ENCODE results near the gene RHOT2.

Gene RHOT2

DNA sequence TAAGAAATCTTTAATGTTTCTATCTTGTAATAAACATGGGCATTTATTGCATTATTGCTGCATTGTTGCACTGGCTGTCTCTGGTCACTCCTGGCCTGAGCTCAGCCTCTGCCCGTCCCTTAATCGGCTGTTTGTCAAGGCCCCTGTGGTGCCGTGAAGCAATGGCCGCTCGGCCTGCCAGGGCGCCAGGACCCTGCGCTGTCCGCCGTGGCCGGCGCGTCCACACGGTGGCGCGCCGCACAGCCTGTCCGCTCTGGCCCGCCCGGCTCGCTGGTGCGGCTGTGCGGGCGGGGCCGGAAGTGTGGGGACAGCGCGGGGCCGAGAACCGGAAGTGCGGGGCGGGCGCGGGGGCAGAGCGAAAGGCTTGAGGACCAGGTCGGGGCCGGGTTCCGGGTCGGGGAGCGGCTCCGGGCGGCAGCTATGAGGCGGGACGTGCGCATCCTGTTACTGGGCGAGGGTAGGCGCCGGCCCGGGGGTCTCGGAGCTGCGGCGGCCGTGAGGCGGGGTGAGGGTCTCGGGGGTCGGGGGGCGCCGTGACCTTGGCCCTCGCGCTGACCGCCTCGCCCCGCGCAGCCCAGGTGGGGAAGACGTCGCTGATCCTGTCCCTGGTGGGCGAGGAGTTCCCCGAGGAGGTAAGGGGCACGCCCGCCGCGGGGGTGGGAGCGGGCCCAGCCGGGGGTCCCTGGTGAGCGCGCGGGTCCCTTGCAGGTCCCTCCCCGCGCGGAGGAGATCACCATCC is at the start of gene RHOT2:
Gene RHOT2 (plus strand): TSS at position 353 of the 739 bp plus-strand sequence. CDS start 68 bp downstream, at position 421.
- peaks cover 17% of the 10 kb centered on the region for H3K4me1 ChIP-seq (ENCODE audit: insufficient read depth, low read length)
- peak within 1 kb of the TSS; percentile 85 for H3K27ac ChIP-seq (ENCODE audit: low read depth, low read length)
- H3K9me3 ChIP-seq (ENCODE audit: low read length): no peaks in the 10 kb centered on the region
- H3K27me3 ChIP-seq (ENCODE audit: control insufficient read depth in 1 of 2, insufficient read depth in 2 of 2, low read length in 2 of 2): no peaks in the 10 kb centered on the region
- peak within 1 kb of the TSS; percentile 63 to 89 for H3K4me3 ChIP-seq (ENCODE audit: low read depth in 1 of 2, low read length in 2 of 2)
- H3K9ac ChIP-seq (ENCODE audit: low read length): peak within 1 kb of the TSS; percentile 57
- H3K36me3 ChIP-seq (ENCODE audit: insufficient read depth, low read length): peaks cover 30% of the 10 kb centered on the region

DNA sequence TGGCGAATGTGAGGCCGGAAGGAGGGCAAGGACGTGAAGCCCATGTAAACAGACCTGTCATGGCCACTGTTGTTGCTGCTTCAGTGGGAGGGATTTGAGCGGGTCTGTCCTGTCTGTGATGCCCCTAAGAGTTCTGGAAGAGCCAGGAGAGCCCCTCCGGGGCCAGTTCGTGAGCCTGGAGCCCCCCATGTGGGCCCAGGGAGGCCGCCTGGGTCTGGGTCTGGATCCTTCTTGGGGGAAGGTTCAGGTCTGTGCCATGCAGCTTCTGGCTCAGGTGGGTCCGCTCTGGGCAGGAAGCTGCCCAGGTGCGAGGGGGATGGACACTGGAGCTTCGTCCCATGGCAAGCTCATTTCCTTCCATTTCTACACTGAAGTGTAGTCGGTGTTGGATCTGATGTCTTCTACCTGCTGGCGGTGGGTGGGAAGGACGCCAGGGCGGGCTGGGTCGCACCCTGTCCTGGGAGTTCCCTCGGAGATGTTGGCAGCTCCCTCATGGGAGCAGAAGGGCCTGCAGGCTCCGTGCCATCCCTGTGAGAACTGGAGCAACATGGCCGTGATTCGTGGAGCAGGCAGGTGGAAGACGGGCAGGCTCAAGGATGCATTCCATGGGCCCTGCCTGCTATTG is 48.3 kb upstream of the RHOT2 start:
- Histone ChIP-seq H3K4me1 (ENCODE audit: insufficient read depth, low read length) (peaks cover 4% of the 10 kb centered on the region), H3K9ac (ENCODE audit: low read length) (no peak overlapping the region), H3K9me3 (ENCODE audit: low read length) (no peaks in the 10 kb centered on the region), H3K27ac (ENCODE audit: low read depth, low read length) (no peak overlapping the region), H3K27me3 (ENCODE audit: control insufficient read depth in 1 of 2, insufficient read depth in 2 of 2, low read length in 2 of 2) (no peaks in the 10 kb centered on the region), H3K4me3 (ENCODE audit: low read depth in 1 of 2, low read length in 2 of 2) (no peak overlapping the region), H3K36me3 (ENCODE audit: insufficient read depth, low read length) (no peaks in the 10 kb centered on the region)

DNA sequence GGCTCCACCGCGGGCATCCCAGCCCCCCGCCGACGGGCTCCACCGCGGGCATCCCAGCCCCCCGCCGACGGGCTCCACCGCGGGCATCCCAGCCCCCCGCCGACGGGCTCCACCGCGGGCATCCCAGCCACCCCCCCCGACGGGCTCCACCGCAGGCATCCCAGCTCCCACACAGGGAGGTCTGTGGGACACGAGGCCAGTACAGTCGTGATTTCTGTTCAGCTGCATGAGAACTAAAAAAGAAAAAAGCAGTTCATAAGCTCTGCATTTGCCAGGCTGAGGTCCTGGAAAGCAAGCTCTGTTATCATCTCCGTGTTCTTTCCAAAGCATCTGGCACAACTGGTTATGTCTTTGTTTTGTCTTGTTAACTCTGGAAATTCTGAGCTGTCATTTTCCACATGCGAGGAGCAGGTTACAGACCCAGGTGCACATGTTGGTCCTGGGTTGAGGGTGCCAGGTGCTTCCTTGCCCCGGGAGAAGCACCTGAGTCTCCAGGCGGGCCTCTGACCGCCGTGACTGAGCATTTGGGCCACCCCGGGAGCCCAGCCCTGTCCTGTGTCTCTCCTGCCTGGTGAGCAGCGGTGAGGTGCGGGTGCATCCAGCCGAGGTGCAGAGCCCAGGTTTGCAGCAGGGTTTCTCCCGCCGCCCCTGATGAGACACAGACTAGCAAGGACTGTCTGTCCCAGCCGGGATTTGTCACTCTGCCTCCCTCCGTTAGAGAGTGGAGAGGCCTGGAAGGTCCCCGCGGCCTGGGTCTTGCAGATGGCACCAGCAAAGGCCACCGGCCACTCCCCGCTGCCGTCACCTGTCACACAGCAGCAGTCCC is 47.0 kb upstream of the RHOT2 start:
- Histone ChIP-seq H3K9me3 (ENCODE audit: low read length) (no peaks in the 10 kb centered on the region), H3K36me3 (ENCODE audit: insufficient read depth, low read length) (no peaks in the 10 kb centered on the region), H3K27ac (ENCODE audit: low read depth, low read length) (no peak overlapping the region), H3K9ac (ENCODE audit: low read length) (no peak overlapping the region), H3K4me3 (ENCODE audit: low read depth in 1 of 2, low read length in 2 of 2) (no peak overlapping the region), H3K4me1 (ENCODE audit: insufficient read depth, low read length) (peaks cover 4% of the 10 kb centered on the region), H3K27me3 (ENCODE audit: control insufficient read depth in 1 of 2, insufficient read depth in 2 of 2, low read length in 2 of 2) (no peaks in the 10 kb centered on the region)

DNA sequence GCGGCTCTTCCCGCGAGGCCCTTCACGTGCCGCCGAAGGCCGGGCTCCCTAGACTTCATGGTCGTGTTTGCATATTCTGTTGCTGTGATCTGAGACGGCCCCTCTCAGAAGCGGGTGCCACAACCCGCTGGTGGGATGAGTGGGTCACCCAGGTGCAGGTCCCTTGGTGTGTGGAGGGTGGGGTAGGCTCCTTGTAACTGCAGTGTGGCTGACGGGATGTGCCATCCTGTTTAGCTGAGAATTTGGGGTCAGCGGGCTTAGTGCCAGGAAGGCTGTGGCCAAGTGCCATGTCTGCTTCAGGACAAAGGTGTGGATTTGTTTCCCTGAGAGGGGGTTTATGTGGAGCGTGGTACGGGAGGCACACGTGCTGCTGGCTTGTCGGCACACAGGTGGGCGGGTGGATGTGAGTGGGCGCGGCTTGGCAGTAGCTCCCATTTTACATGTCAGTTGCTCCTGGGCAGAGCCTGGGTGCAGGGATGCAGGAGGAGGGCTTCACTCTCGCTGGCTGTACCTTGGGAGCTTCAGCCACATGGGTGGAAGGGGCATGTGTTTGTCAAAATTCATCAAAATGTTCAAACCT is 46.3 kb upstream of the RHOT2 start:
- H3K36me3 ChIP-seq (ENCODE audit: insufficient read depth, low read length): no peaks in the 10 kb centered on the region
- H3K4me3 ChIP-seq (ENCODE audit: low read depth in 1 of 2, low read length in 2 of 2): no peak overlapping the region
- H3K27me3 ChIP-seq (ENCODE audit: control insufficient read depth in 1 of 2, insufficient read depth in 2 of 2, low read length in 2 of 2): no peaks in the 10 kb centered on the region
- H3K27ac ChIP-seq (ENCODE audit: low read depth, low read length): no peak overlapping the region
- peaks cover 4% of the 10 kb centered on the region for H3K4me1 ChIP-seq (ENCODE audit: insufficient read depth, low read length)
- H3K9ac ChIP-seq (ENCODE audit: low read length): no peak overlapping the region
- H3K9me3 ChIP-seq (ENCODE audit: low read length): no peaks in the 10 kb centered on the region

DNA sequence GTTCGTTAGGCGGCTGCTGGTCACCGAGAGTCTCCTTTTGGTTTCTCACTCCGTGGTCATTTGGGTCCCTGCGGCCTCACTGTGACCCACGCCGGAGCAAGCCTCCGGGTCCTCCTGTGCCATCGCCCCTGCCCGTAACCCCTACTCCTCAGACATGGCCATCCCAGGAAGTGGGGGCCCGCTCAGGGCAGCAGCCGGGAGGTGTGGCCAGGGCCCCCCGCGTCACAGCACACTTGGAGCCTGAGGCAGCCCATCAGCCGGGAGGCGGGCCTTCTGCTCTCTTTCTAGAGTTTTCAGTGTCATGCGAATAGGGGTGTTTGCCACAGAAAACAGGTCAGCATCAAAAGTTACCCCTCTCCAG is 45.0 kb upstream of the RHOT2 start:
- H3K4me3 ChIP-seq (ENCODE audit: low read depth in 1 of 2, low read length in 2 of 2): no peak overlapping the region
- H3K4me1 ChIP-seq (ENCODE audit: insufficient read depth, low read length): peaks cover 4% of the 10 kb centered on the region
- H3K36me3 ChIP-seq (ENCODE audit: insufficient read depth, low read length): no peaks in the 10 kb centered on the region
- H3K9ac ChIP-seq (ENCODE audit: low read length): no peak overlapping the region
- H3K27me3 ChIP-seq (ENCODE audit: control insufficient read depth in 1 of 2, insufficient read depth in 2 of 2, low read length in 2 of 2): no peaks in the 10 kb centered on the region
- no peaks in the 10 kb centered on the region for H3K9me3 ChIP-seq (ENCODE audit: low read length)
- no peak overlapping the region for H3K27ac ChIP-seq (ENCODE audit: low read depth, low read length)

DNA sequence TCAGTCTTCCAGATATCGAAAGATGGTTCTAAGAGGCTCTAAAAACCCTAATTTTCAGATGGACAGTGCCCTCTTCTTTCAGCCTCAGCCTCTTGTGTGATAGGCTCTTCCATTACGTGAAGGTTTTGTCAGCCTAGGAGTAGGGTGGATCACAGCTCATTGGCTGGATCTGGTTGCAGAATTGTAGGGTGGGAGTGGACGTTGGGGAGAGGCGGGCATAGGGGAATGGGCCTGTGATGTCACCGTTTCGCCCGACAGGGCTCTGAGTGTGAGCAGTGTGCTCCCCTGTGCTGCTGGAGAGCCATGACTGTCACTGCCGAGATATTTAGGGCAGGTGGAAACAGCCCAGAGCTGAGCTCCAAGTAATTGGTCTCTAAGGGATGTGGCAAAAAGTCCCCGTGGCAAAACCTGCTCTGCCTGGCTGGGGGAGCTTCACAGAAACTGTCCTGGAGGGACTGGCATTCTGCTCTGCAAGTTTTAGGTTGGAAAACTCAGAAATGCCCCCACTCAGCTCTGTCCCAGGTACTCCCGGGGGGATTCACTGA is 43.3 kb upstream of the RHOT2 start:
- no peak overlapping the region for H3K9ac ChIP-seq (ENCODE audit: low read length)
- no peaks in the 10 kb centered on the region for H3K9me3 ChIP-seq (ENCODE audit: low read length)
- H3K27ac ChIP-seq (ENCODE audit: low read depth, low read length): no peak overlapping the region
- H3K36me3 ChIP-seq (ENCODE audit: insufficient read depth, low read length): no peaks in the 10 kb centered on the region
- no peaks in the 10 kb centered on the region for H3K27me3 ChIP-seq (ENCODE audit: control insufficient read depth in 1 of 2, insufficient read depth in 2 of 2, low read length in 2 of 2)
- H3K4me3 ChIP-seq (ENCODE audit: low read depth in 1 of 2, low read length in 2 of 2): no peak overlapping the region
- peaks cover 4% of the 10 kb centered on the region for H3K4me1 ChIP-seq (ENCODE audit: insufficient read depth, low read length)

DNA sequence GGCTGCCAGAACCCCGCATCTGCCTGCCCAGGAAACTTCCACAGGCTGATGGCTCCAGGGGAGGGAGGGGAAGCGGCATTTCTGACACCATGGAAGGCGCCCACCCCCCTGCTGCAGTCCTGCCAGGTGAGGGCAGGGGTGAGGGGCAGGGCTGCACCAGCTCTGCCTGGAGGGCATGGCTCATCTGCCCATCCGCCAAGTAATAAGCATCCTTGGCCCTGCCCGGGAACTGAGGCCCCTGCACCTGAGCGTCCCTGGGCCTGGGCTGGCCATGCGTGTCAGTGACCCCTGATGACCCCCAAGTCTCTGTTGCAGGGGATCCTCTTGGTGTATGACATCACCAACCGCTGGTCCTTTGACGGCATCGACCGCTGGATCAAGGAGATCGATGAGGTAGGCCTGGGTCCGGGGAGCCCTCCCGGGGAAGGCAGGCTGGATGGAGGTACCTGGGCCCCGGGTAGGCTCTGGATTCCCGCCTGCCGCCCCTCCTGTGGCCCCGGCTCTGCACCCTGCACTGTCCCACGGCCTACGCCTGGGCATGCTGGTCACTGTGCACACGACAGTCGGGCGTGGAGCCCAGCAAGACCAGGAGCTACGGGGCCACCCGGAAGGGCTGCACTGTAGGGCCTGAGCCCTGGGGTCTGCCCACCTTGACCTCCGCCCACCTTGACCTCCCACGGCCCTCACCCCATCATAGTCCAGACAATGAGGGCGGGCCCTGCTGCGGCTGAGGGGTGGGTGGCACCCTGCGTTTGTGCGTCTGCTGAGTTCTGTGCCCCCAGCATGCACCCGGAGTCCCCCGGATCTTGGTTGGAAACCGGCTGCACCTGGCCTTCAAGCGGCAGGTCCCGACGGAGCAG is 42.6 kb upstream of the RHOT2 start:
- Histone ChIP-seq H3K9ac (ENCODE audit: low read length) (no peak overlapping the region), H3K4me3 (ENCODE audit: low read depth in 1 of 2, low read length in 2 of 2) (no peak overlapping the region), H3K4me1 (ENCODE audit: insufficient read depth, low read length) (peaks cover 4% of the 10 kb centered on the region), H3K9me3 (ENCODE audit: low read length) (no peaks in the 10 kb centered on the region), H3K36me3 (ENCODE audit: insufficient read depth, low read length) (no peaks in the 10 kb centered on the region), H3K27ac (ENCODE audit: low read depth, low read length) (no peak overlapping the region), H3K27me3 (ENCODE audit: control insufficient read depth in 1 of 2, insufficient read depth in 2 of 2, low read length in 2 of 2) (no peaks in the 10 kb centered on the region)

DNA sequence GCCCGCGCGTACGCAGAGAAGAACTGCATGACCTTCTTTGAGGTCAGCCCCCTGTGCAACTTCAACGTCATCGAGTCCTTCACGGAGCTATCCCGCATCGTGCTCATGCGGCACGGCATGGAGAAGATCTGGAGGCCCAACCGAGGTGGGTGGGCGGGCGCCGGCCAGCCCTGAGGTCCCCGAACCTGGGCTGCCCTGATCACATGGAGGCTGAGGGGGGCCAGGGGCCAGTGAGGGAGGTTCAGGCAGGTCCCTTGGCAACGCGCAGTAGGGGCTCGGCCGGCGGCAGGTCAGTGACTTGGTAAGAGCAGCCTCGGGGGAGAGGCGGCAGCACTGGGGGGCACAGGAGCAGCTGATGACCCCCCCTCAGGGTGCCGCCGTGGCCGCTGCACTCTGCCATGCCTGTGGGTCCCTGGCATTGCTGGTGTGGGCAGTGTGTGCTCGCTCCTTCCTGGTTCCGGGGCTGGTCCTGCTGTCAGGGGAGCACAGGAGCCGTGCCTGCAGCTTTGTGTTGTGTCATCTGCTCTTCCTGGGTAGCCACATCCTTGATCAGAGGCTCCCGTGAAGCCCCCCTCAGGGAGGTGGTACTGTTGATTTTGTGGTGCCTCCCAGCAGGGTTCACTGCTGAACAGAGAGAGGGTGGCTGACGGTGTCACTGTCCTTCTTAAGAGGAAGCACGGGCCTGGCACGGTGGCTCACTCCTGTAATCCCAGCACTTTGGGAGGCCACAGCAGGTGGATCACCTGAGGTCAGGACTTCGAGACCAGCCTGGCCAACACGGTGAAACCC is 41.8 kb upstream of the RHOT2 start:
- H3K36me3 ChIP-seq (ENCODE audit: insufficient read depth, low read length): no peaks in the 10 kb centered on the region
- no peaks in the 10 kb centered on the region for H3K9me3 ChIP-seq (ENCODE audit: low read length)
- H3K4me1 ChIP-seq (ENCODE audit: insufficient read depth, low read length): peaks cover 4% of the 10 kb centered on the region
- H3K4me3 ChIP-seq (ENCODE audit: low read depth in 1 of 2, low read length in 2 of 2): no peak overlapping the region
- no peak overlapping the region for H3K27ac ChIP-seq (ENCODE audit: low read depth, low read length)
- H3K9ac ChIP-seq (ENCODE audit: low read length): no peak overlapping the region
- H3K27me3 ChIP-seq (ENCODE audit: control insufficient read depth in 1 of 2, insufficient read depth in 2 of 2, low read length in 2 of 2): peaks cover 0 to 6% of the 10 kb centered on the region in 2 donors

DNA sequence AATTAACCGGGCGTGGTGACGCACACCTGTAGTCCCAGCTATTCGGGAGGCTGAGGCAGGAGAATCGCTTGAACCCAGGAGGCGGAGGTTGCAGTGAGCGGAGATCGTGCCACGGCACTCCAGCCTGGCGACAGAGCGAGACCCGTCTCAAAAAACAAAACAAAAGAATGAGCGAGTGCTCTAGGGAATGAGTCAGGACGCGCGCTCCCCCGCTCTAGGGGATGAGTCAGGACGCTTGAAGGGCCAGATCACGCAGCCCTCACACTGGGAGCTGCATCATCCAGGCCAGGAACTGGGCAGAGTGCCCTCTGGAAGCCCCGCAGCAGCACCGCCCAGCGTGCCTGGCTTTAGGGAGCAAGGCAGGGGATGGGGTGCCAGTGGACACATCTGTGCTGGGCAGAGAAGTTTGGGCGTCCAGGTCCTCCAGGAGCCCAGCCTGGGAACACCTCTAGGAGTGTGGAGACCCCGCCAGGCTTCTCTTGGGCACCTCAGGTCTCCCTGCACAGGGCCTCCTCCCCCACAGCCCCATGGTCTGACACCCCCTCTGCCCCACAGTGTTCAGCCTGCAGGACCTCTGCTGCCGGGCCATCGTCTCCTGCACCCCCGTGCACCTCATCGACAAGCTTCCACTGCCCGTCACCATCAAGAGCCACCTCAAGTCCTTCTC is 41.0 kb upstream of the RHOT2 start:
- Histone ChIP-seq H3K9me3 (ENCODE audit: low read length) (no peaks in the 10 kb centered on the region), H3K27me3 (ENCODE audit: control insufficient read depth in 1 of 2, insufficient read depth in 2 of 2, low read length in 2 of 2) (peaks cover 0 to 7% of the 10 kb centered on the region in 2 donors), H3K4me3 (ENCODE audit: low read depth in 1 of 2, low read length in 2 of 2) (no peak overlapping the region), H3K36me3 (ENCODE audit: insufficient read depth, low read length) (no peaks in the 10 kb centered on the region), H3K27ac (ENCODE audit: low read depth, low read length) (no peak overlapping the region), H3K4me1 (ENCODE audit: insufficient read depth, low read length) (no peaks in the 10 kb centered on the region), H3K9ac (ENCODE audit: low read length) (no peak overlapping the region)
